HG02610 (cell line): ENCODE measurements around the gene TSFM.
A peak's percentile ranks its signal among the peaks of the same experiment; 100 is the strongest.
"Not testable (repeated sequence)": the region's sequence is repeated elsewhere in the genome, so short reads cannot be mapped to it uniquely, and the experiment has no call there.

Experiments
- ATAC-seq: cut with Tn5 transposase; IDR thresholded peaks from one replicate; pipeline ENCODE4 v1.9.1; 2021; ENCODE audit warnings: mild to moderate bottlenecking, moderate library complexity; ENCODE audit not compliant: unreplicated experiment

Gene TSFM

DNA sequence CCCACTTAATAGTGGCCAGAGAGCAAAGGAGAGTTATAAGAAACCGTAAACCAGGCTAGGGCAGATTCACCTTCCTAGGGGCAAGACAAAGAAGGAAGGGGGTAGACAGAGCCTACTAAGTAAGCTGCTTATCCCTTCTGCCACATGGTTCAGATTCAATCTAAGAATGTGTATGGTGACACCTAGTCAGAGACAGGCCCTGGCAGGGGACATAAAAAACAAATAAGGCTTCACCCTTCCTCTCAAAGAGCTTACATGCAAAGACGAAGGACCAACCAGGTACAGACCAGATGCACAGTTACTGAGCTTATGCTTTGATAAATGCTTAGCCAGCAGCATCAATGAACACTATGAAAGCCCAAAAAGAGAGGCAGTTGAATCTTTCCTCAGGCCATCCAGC is 20.1 kb upstream of the TSFM start:
- no peak for ATAC-seq

DNA sequence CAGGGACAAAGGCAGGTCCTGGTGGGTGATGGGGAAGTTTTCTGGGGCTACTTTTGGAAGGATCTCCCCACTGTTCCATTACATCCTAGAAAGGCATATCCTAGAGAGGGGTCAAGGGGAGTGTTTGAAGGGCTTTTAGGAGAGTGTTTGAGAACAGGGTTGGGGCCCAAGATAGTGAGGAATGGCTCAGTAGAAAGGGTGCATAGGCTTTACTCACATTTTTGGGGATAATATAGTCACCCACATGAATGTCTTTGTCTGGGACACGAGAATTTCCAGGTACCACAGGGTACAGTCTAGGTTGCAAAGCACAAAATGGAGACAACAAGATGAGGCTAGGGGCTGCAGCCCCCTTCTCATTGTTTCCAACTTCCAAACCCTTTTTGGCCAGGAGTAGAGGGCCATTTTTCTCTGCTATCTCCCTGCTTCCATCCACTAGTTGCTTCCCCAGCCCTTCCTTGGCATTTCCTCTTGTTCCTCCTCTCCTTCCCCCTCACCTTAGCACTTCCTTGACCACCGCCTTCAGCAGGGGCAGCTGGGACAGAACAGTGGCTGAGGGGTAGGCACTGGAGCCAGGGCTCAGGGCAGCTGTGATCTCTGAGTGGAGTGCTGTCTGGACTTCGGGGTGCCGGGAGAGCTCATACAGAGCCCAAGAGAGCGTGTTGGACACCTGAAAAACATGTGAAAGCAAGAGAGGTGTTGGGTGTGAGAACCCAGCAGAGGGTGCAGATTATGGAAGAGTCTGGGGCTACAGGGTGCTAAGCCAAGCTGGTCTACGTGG is 18.5 kb upstream of the TSFM start:
- ATAC-seq: no peak

DNA sequence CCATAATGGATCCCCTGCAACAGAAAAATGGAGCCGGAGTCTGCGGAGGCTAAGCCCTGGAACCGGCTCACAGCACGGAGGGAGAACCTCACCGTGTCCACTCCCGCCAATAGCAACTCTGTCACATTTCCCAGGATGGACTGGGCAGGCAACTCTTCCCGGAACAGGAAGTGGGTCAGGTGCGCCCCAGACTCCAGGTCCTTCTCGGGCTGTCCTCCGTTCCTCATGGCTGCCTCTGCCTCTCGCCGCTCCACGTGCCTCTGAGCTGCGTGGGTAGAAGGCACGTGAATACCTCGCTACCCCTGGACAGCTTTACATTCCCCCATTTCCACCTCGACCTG is 18.0 kb upstream of the TSFM start:
- peak; percentile 1 for ATAC-seq

DNA sequence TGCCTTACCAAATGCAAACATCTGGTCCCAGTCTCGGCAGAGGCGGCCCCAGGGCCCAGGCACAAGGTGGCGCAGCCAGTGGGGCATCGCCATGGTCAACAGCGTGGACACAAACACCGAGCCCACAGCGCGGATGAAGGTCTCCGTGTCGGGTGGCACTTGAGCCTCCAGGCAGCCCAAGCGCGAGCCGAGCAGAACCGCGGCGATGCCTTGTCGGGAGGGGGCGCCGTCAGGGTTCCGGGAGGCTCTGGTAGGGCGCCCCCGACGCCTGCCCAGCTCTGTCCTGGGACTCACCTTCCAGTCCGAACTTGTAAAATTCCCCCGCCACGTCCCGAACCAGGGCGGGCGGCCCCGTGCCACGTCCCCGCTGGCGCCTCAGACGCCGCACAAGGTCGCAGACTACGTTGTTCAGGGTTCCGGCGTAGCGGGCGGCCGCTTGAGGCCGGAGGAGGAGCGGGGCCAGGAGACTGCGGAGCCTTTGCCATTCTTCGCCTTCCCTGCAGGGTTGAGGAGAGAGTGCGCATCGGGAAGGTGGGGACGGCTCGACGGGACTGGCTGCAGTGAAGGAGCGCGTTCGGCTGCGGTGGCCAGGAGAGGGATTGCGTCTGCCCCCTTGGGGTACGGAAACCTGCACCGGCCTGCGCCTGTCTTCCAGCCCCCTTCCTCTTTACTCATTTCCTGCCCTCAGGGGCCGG is 17.4 kb upstream of the TSFM start:
- peak; percentile 44 for ATAC-seq

- ATAC-seq: no peak
These were observed 16.7 kb upstream of the TSFM start for GRCh38 chr12:57765698-57766463.

DNA sequence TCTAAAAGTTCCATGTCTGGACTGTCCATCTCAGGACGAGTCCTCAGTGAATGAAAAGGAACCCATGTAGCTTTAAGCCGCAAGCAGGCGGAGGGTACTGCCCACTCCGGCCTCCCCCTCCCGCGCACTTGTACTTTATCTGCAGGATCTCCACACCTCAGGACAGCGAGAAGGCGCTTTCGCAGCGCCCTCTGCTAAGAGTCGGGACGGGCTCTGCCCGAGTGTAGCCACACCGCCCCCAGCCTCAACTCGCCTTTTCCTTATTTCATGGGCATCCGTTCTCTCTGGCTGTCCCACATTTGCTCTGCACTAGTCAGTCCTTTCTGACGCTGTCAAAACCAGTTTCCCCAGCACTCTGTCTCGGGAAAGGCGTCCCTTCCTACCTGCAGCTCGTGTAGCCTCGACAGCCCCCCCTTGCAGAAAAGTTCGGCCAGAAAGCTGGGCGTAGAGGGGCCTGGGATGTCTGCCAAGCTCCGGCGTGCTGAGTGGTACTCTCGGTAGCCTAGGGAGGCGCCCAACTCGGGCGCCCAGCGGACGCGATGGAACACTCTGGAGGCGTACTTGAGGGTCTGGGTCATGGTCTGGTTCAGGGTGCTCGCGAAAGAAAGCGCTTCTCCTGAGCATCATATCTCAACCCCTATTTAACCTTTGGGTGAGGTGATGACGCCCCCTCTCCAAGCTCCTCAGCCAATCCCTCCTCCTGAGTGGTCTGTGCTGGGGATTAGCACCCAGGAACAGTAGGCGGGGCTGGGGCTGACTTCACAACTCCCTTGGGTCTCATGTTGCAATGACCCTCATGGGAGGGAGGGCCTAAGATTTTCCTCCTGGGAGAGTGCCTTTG is 15.9 kb upstream of the TSFM start, which contains the start of gene CYP27B1:
Gene CYP27B1 (minus strand): TSS at position 615 of the 841 bp plus-strand sequence. CDS start 37 bp downstream, at position 578.
- no peak for ATAC-seq

DNA sequence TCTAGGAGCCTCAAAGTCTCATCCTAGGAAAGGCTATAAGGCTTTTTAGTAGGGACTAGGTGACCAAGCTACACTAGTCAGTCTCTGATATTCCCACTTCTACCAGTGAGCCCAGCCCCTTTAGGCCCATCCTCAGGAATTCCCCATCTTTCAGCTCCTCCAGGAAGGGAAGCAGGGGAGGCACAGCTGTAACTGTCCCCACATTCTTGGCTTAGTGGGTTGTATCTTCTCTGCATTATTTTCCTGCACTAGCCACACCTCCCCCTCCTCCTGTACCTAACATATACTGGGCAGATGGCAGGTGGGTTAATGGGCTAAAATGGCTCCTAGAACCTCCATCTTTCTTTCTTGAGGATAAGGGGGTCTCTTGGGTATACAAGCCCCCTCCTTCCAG is 15.3 kb upstream of the TSFM start:
- no peak for ATAC-seq

DNA sequence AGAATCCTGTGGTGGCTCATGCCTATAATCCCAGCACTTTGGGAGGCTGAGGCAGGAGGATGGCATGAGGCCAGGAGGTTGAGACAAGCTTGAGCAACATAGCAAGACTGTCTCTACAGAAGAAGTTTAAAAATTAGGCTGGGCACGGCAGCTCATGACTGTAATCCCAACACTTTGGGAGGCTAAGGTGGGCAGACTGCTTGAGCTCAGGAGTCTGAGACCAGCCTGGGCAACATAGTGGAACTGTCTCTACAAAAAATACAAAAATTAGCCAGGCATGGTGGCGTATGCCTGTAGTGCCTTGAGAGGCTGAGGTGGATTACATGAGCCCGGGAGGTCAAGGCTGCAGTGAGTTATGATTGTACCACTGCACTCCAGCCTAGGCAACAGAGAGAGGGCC is 14.7 kb upstream of the TSFM start:
- ATAC-seq: no peak

DNA sequence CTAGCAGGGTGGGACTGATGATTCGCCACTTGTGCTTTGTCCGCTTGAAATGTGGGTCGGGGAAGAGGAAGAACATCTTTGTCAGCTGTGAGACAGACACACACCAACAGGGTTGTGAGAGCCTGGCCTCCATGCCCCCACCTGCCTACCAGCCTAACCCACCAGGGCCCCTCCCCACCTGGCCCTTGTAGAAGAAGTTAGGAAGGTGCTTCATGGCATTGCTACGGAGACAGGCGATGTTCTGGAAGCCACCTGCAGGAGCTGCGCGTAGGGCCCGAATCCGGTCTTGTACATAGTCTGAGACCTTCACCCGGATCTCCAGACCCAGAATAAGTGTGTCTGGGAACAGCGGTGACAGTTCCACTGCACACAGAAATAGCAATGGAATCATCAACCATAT is 13.0 kb upstream of the TSFM start:
- no peak for ATAC-seq

- ATAC-seq: no peak
These were observed 11.9 kb upstream of the TSFM start for GRCh38 chr12:57770734-57771133.

- ATAC-seq: peak; percentile 73
These were observed 11.2 kb upstream of the TSFM start for GRCh38 chr12:57771236-57771872.

GRCh38 chr12:57771873-57772428 is 10.6 kb upstream of the TSFM start, which contains the start of gene METTL1:
TSS of gene METTL1 (minus strand) at chr12:57772105. CDS start at chr12:57772083, 22 bp downstream.
- peak; percentile 79 for ATAC-seq

DNA sequence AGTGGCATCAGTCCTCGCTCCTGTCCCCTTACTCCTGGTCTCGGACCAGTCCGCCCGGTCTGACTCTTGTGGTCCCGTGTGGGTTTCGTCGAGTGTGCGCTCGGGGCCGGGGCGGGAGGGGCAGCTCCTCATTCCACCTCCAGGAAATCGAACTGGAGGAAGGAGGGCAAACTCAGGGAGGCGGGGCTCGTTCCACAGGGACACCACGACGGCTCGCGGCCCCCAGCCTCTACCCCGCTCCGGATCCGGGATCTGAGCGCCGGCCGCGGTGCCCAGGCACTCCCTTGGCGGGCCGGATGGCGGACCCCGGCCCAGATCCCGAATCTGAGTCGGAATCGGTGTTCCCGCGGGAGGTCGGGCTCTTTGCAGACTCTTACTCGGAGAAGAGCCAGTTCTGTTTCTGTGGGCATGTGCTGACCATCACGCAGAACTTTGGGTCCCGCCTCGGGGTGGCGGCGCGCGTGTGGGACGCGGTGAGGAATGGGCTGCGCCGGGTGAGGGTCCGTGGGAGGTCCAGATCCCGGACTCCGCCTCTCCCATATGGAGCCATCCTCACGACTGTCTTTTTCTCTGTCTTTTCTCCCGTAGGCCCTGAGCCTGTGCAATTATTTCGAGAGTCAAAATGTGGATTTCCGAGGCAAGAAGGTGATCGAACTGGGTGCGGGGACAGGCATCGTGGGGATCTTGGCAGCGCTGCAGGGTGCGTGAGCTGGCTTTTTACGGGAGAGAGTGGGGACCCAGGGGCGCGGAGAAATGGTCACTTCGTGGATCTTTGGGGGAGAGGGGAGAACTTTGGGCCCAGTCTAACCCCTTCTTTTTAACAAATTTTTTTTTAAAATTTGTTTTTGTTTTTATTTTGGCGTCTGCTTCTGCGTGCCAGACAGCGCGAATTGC is 9.9 kb upstream of the TSFM start, which contains the start of gene EEF1AKMT3:
Gene EEF1AKMT3 (plus strand): TSS at position 186 of the 894 bp plus-strand sequence. CDS start 111 bp downstream, at position 297.
- ATAC-seq: peak; percentile 25

DNA sequence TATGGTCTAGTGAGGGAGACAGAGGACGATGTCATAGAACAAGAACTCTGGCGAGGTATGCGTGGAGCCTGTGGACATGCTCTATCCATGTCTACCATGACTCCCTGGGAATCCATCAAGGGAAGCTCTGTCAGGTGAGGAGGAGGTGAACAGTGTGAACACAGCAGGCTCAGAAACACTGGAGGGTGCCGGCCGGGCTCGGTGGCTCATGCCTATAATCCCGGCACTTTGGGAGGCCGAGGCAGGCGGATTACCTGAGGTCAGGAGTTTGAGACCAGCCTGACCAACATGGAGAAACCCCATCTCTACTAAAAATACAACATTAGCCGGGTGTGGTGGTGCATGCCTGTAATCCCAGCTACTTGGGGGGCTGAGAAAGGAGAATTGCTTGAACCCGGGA is 8.0 kb upstream of the TSFM start:
- ATAC-seq: not testable (repeated sequence)

DNA sequence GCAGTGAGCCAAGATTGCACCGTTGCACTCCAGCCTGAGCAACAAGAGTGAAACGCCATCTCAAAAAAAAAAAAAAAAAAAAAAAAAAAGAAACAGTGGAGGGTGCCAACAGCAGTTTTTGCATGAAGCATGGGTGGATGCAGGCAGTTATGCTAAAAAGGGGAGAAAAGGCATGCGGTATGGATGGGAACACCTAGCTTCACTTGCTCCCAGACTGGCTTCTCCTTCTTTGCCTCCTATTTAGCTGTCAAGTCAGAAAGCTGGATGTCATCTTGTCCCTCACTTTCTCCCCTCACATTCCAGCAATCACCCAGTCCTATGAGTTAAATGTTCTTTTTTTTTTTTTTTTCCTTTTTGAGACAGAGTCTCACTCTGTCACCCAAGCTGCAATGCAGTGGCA is 7.5 kb upstream of the TSFM start:
- no peak for ATAC-seq

DNA sequence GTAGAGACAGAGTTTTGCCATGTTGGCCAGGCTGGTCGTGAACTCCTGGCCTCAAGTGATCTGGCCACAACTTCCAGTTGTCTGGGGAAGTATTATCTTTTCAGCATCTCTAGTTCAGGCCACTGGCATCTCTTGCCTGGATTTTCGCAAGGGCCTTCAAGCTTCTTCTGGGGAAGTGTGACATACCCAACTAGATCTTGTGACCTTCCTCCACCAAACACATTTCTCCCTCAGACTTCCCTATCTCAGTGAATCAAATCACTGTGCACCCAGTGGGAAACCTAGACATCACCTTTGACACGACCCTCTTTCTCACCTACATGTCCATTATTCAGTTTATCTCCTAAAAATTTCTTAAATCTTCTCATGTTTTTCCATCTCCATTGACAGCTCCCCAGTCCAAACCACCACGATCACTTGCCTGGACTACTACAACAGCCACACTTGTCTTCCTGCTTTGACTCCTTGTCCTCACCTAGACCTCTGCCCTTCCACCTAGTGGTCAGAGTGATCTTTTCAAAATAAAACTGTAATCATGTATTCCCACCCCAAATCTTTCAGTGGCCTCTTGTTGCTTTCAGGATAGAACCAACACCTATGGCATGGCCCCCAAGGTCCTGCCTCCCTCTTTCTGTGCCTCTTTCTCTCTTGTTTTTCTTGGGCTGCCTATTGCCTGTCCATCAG is 6.9 kb upstream of the TSFM start:
- no peak for ATAC-seq

- no peak for ATAC-seq
These were observed 6.4 kb upstream of the TSFM start for GRCh38 chr12:57776247-57776587.

DNA sequence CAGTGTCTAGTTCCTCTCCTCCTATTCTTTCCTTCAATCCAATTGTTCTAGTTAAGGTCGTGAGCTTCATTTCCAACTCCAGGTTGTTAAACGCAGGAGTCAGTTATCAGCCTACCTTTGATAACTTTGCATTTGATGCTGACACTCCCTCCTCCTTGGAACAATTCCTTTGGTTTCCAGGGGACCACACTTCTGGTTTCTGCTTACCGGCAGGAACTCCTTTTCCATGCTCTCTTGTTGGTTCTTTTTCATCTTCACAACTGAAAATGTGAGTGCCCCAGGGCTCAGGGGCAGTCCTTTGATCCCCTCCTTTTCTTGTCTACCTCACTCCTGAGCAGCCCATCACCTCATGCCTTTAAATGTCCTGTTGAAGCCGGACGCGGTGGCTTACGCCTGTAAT is 5.2 kb upstream of the TSFM start:
- ATAC-seq: no peak
